Brain microvascular endothelial cell (primary cell): ENCODE measurements around the gene RSU1.

ENCODE experiments used
- DNase-seq: peaks from one replicate; pipeline ENCODE4 v3.0.0-alpha.2; 2020
- H3K27ac ChIP-seq: fragments of 250-450 bp; sonication (Bioruptor Pico); 2 replicates; pipeline ENCODE4 v1.5.1; 2020; ENCODE audit warnings: mild to moderate bottlenecking, moderate library complexity
- H3K27me3 ChIP-seq: fragments of 250-450 bp; sonication (Bioruptor Pico); replicated peaks from 2 replicates; pipeline ENCODE4 v1.5.1; 2020; ENCODE audit warnings: mild to moderate bottlenecking
- H3K36me3 ChIP-seq: fragments of 250-450 bp; sonication (Bioruptor Pico); replicated peaks from 2 replicates; pipeline ENCODE4 v1.5.1; 2020; ENCODE audit warnings: mild to moderate bottlenecking
- H3K4me3 ChIP-seq: 2 replicates; pipeline ENCODE4 v1.5.1; 2011; ENCODE audit warnings: low read depth, mild to moderate bottlenecking, control low read depth, low read length, moderate library complexity
- CTCF ChIP-seq: IDR thresholded peaks from 2 replicates; pipeline ENCODE4 v1.5.1; 2011; ENCODE audit warnings: low read depth, mild to moderate bottlenecking, moderate library complexity, low read length, control low read depth, inconsistent platforms; ENCODE audit errors: missing control alignments
- in situ Hi-C: cut with HindIII; loops from 2 replicates; pipeline ENCODE4 v1.10.0; 2017; ENCODE audit warnings: low sequenced_read_pairs, low pct_ligation_motif_present

The RSU1 gene

DNA sequence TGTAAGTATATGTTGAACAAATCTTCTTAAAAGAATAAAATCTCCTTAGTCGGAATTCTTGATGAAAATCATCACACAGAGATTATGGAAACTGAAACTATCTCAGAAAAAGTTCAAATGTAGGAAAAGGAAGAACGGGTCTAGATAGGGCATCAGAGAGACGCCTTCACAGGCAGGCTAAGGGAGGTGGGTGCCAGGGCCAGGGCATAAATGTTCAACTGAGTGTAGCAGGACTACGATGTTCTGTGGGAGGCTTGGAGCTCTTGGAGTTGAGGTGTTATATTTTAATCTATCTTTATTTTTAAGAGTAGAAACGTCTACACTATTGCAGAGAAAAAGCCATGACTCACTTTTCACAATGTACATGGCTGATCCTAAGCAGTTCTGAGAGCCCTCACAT, 101.2 kb downstream of the RSU1 start:
- Histone ChIP-seq H3K27ac (no peak overlapping the region), H3K4me3 (no peak overlapping the region), H3K27me3 (no peaks in the 10 kb centered on the region), H3K36me3 (peaks cover 2% of the 10 kb centered on the region)
- no peak for DNase-seq
- in situ Hi-C loops: no loop called here
- TF ChIP-seq CTCF: no peak

GRCh38 chr10:16713290-16713689, 103.9 kb downstream of the RSU1 start:
- TF ChIP-seq CTCF: no peak
- in situ Hi-C loops: no loop called here
- H3K36me3 ChIP-seq: peaks cover 2% of the 10 kb centered on the region
- no peak overlapping the region for H3K4me3 ChIP-seq
- H3K27ac ChIP-seq: no peak overlapping the region
- no peak for DNase-seq
- H3K27me3 ChIP-seq: no peaks in the 10 kb centered on the region

GRCh38 chr10:16712883-16713282, 104.3 kb downstream of the RSU1 start:
- Histone ChIP-seq H3K27ac (no peak overlapping the region), H3K36me3 (peaks cover 2% of the 10 kb centered on the region), H3K4me3 (no peak overlapping the region), H3K27me3 (no peaks in the 10 kb centered on the region)
- no peak for DNase-seq
- in situ Hi-C loops: no loop called here
- no peak for TF ChIP-seq CTCF

DNA sequence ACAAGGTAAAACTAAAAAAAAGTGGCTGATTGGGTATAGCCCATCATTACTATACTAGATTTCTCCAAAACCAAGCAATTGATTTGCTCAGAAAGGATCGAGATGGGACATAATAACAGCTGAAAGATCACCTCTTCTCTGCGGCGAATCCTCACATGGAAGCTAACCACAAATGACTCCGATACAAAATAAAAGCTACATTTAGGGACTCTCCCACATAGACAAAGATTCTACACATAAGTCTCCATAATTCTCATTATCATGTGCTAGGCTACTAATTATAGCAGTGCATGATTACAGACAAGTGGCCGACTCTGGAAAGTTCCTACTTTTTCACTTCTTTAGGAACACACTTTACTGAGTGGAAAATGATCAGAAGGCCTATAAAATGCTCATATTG, 116.9 kb downstream of the RSU1 start:
- Histone ChIP-seq H3K36me3 (no peaks in the 10 kb centered on the region), H3K4me3 (no peak overlapping the region), H3K27ac (no peak overlapping the region), H3K27me3 (no peaks in the 10 kb centered on the region)
- no peak for DNase-seq
- in situ Hi-C loops: no loop called here
- no peak for TF ChIP-seq CTCF

DNA sequence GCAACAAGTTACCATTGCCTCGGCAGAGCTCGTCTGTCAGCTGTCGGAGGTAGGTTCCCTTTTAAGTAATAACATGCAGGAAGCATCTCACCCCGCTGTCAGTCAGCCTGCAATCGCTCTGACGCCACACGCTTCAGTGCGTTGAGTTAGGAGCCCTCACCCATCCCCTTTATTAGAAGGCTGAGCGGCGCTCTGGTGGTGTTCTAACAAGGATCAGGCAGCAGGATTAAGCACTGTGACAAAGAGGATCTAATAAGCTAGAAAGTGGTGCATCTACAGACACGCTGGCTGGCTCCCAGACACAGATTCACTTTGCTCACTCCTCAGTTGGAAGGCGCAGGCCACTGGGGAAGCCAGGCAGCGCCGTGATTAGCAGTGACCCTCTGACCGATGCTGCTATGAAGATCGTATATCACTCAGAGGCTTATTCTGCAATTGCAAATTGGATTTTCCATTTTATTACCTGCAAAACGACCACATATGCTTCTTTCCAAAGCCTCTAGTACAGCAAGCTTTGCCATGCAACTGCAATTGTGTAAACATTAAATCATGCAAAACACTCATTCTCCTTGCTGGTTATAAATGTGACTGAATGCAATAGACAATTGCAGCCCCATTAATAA, 117.7 kb downstream of the RSU1 start:
- Histone ChIP-seq H3K27ac (no peak overlapping the region), H3K36me3 (peaks cover 2% of the 10 kb centered on the region), H3K4me3 (no peak overlapping the region), H3K27me3 (no peaks in the 10 kb centered on the region)
- no peak for TF ChIP-seq CTCF
- no peak for DNase-seq
- in situ Hi-C loops: no loop called here

DNA sequence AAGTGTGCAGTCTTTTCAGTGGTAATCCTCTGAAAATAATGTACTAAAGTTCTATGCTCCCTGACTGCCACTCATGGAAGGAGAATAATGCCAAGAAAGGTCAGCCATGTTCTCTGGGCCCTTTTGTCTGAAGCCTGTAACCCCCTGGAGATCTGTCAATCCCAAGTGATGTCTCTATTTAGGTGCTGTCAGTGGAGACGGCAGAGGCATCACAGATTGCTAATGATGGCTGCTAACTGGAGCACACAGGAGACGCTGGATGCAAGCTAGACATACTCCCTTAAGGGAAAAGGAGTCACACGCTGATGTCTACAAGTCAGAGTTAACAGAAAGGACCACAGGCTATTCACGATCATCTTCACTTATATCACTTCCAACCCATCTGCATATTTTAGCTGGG, 118.8 kb downstream of the RSU1 start:
- no peaks in the 10 kb centered on the region for H3K27me3 ChIP-seq
- H3K4me3 ChIP-seq: no peak overlapping the region
- peaks cover 2% of the 10 kb centered on the region for H3K36me3 ChIP-seq
- no peak for TF ChIP-seq CTCF
- DNase-seq: no peak
- H3K27ac ChIP-seq: no peak overlapping the region
- in situ Hi-C loops: no loop called here
